HEK293 (cell line): Measurements from ENCODE around the gene TADA1.

Experiments used
- CTCF ChIA-PET: fragments of 350-600 bp; formaldehyde crosslinking; extraction: SDS; loops from one replicate; lab custom pipeline; 2021; ENCODE audit warnings: antibody characterized with exemption; lab: Yijun Ruan, JAX
- POLR2A ChIA-PET: fragments of 300-600 bp; formaldehyde crosslinking; extraction: SDS; loops from one replicate; lab custom pipeline; 2020; ENCODE audit warnings: antibody characterized with exemption, inconsistent platforms; lab: Yijun Ruan, JAX
- H3K27ac ChIP-seq: fragments of 200-500 bp; sonication (Bioruptor generic); 2 replicates; pipeline ENCODE4 v1.5.1; 2014; ENCODE audit warnings: low read depth, low read length, control low read depth, inconsistent platforms; ENCODE audit errors: extremely low read depth
- H3K36me3 ChIP-seq, 2 experiments: fragments of 200-500 bp in 1 of 2; sonication (Bioruptor generic) in 1 of 2; 1 replicate in 1 of 2; 2 replicates in 1 of 2; pipeline ENCODE4 v1.5.1; 2014 to 2017; ENCODE audit warnings: inconsistent platforms in 2 of 2, low read length in 2 of 2; ENCODE audit not compliant: control insufficient read depth in 2 of 2, insufficient read depth in 1 of 2
- H3K4me1 ChIP-seq: fragments of 200-500 bp; sonication (Bioruptor generic); 2 replicates; pipeline ENCODE4 v1.5.1; 2014; ENCODE audit warnings: mild to moderate bottlenecking, low read length, inconsistent platforms; ENCODE audit not compliant: control insufficient read depth, insufficient read depth
- H3K4me3 ChIP-seq: 2 replicates; pipeline ENCODE4 v1.5.1; 2011; ENCODE audit warnings: low read depth, mild to moderate bottlenecking, control low read depth, low read length, moderate library complexity
- H3K9me3 ChIP-seq: fragments of 200-500 bp; sonication (Bioruptor generic); 2 replicates; pipeline ENCODE4 v1.5.1; 2014; ENCODE audit warnings: low read depth, low read length, inconsistent platforms; ENCODE audit not compliant: control insufficient read depth, insufficient read depth
- BCL6B ChIP-seq: fragments of 450-650 bp; formaldehyde crosslinking; IDR thresholded peaks from 2 replicates; pipeline ENCODE4 v1.5.1; 2017; ENCODE audit warnings: missing biosample characterization, missing genetic modification characterization
- GLI2 ChIP-seq: fragments of 450-650 bp; formaldehyde crosslinking; IDR thresholded peaks from 2 replicates; pipeline ENCODE4; 2017; ENCODE audit warnings: missing biosample characterization, missing genetic modification characterization, low read depth, borderline replicate concordance
- KLF10 ChIP-seq: fragments of 450-650 bp; IDR thresholded peaks from 2 replicates; pipeline ENCODE4 v1.5.1; 2018; ENCODE audit warnings: missing biosample characterization, mild to moderate bottlenecking, missing genetic modification characterization
- OSR2 ChIP-seq: fragments of 450-650 bp; formaldehyde crosslinking; IDR thresholded peaks from 2 replicates; pipeline ENCODE4 v1.5.1; 2016; ENCODE audit warnings: missing biosample characterization, missing genetic modification characterization
- PRDM2 ChIP-seq: fragments of 450-650 bp; formaldehyde crosslinking; IDR thresholded peaks from 2 replicates; pipeline ENCODE4 v1.5.1; 2016; ENCODE audit warnings: missing biosample characterization, missing genetic modification characterization, borderline replicate concordance
- REPIN1 ChIP-seq: fragments of 450-650 bp; formaldehyde crosslinking; IDR thresholded peaks from 2 replicates; pipeline ENCODE4 v1.5.1; 2017; ENCODE audit warnings: missing biosample characterization, missing genetic modification characterization, low read depth
- SCRT2 ChIP-seq: fragments of 450-650 bp; formaldehyde crosslinking; IDR thresholded peaks from 2 replicates; pipeline ENCODE4 v1.5.1; 2016; ENCODE audit warnings: missing biosample characterization, missing genetic modification characterization
- SP2 ChIP-seq: fragments of 450-650 bp; formaldehyde crosslinking; IDR thresholded peaks from 2 replicates; pipeline ENCODE4 v1.5.1; 2016; ENCODE audit warnings: missing biosample characterization, missing genetic modification characterization
- ZBTB17 ChIP-seq: fragments of 450-650 bp; formaldehyde crosslinking; IDR thresholded peaks from 2 replicates; pipeline ENCODE4 v1.5.1; 2016; ENCODE audit warnings: missing biosample characterization, missing genetic modification characterization
- ZNF10 ChIP-seq: fragments of 450-650 bp; formaldehyde crosslinking; IDR thresholded peaks from 2 replicates; pipeline ENCODE4 v1.5.1; 2017; ENCODE audit warnings: missing biosample characterization, missing genetic modification characterization
- ZNF174 ChIP-seq: fragments of 450-650 bp; formaldehyde crosslinking; IDR thresholded peaks from 2 replicates; pipeline ENCODE4 v1.5.0; 2017; ENCODE audit warnings: missing biosample characterization, mild to moderate bottlenecking, missing genetic modification characterization
- ZNF19 ChIP-seq: fragments of 450-650 bp; formaldehyde crosslinking; IDR thresholded peaks from 2 replicates; pipeline ENCODE4; 2016; ENCODE audit warnings: missing biosample characterization, missing genetic modification characterization, low read depth
- ZNF211 ChIP-seq: fragments of 450-650 bp; formaldehyde crosslinking; IDR thresholded peaks from 2 replicates; pipeline ENCODE4 v1.5.1; 2016; ENCODE audit warnings: low read depth, missing biosample characterization, missing genetic modification characterization
- ZNF292 ChIP-seq: fragments of 450-650 bp; formaldehyde crosslinking; IDR thresholded peaks from 2 replicates; pipeline ENCODE4 v1.5.1; 2016; ENCODE audit warnings: low read depth, missing biosample characterization, missing genetic modification characterization, borderline replicate concordance
- ZNF302 ChIP-seq: fragments of 450-650 bp; formaldehyde crosslinking; IDR thresholded peaks from 2 replicates; pipeline ENCODE4 v1.5.1; 2016; ENCODE audit warnings: missing biosample characterization, missing genetic modification characterization, low read depth
- ZNF391 ChIP-seq: fragments of 450-650 bp; formaldehyde crosslinking; IDR thresholded peaks from 2 replicates; pipeline ENCODE4 v1.5.1; 2016; ENCODE audit warnings: low read depth, missing biosample characterization, missing genetic modification characterization, borderline replicate concordance
- ZNF394 ChIP-seq: fragments of 450-650 bp; formaldehyde crosslinking; IDR thresholded peaks from 2 replicates; pipeline ENCODE4 v1.5.1; 2016; ENCODE audit warnings: missing biosample characterization, missing genetic modification characterization, mild to moderate bottlenecking, moderate library complexity, borderline replicate concordance
- ZNF513 ChIP-seq: fragments of 450-650 bp; IDR thresholded peaks from 2 replicates; pipeline ENCODE4 v1.5.1; 2018; ENCODE audit warnings: missing biosample characterization, missing genetic modification characterization
- ZNF624 ChIP-seq: fragments of 450-650 bp; formaldehyde crosslinking; IDR thresholded peaks from 2 replicates; pipeline ENCODE4 v1.5.1; 2017; ENCODE audit warnings: missing biosample characterization, missing genetic modification characterization
- ZNF658 ChIP-seq: fragments of 450-650 bp; formaldehyde crosslinking; IDR thresholded peaks from 2 replicates; pipeline ENCODE4; 2016; ENCODE audit warnings: missing biosample characterization, missing genetic modification characterization
- ZNF701 ChIP-seq: fragments of 450-650 bp; formaldehyde crosslinking; IDR thresholded peaks from 2 replicates; pipeline ENCODE4 v1.5.1; 2016; ENCODE audit warnings: missing biosample characterization, missing genetic modification characterization

The TADA1 gene

DNA sequence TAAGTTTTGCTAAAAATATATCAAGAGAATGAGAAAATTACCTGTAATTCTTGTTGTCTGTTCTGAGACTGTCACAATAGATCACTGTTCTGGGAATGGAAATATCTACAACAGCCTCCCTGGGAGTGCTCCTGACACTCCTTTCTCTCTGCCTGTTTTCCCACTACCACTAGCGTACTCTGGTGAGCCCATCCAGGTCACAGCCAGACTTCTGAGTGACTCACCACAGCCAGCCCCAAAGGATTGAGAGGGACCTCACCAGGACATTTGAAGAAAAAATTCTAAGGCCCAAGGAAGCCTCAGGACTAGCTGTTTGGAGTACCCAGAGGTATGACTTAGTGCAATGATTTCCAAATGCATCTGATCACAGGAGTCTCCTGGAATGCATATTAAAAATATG lies 39.0 kb upstream of the TADA1 start:
- ChIA-PET POLR2A (no interaction called here), CTCF (interaction anchor here (18.5 kb wide), 1 partner anchor 142 kb away, joined by 702 read pairs; no protein-coding TSS in a partner anchor)
- H3K9me3 ChIP-seq = no peaks in the 10 kb centered on the region
- no peaks in the 10 kb centered on the region for H3K4me1 ChIP-seq
- no peaks in the 10 kb centered on the region for H3K36me3 ChIP-seq
- H3K27ac ChIP-seq = no peak overlapping the region
- H3K4me3 ChIP-seq = no peak overlapping the region
- TF ChIP-seq REPIN1 (tag by site-specific recombination) = no peak
- TF ChIP-seq SP2 (tag by site-specific recombination) = no peak
- no peak for TF ChIP-seq OSR2 (tag by site-specific recombination)
- no peak for TF ChIP-seq ZNF394 (tag by site-specific recombination)
- TF ChIP-seq ZNF211 (tag by site-specific recombination) = no peak
- TF ChIP-seq ZNF513 (tag by site-specific recombination) = no peak
- no peak for TF ChIP-seq ZNF701
- no peak for TF ChIP-seq GLI2 (tag by site-specific recombination)
- no peak for TF ChIP-seq ZNF19 (tag by site-specific recombination)
- no peak for TF ChIP-seq ZNF174
- no peak for TF ChIP-seq ZNF624 (tag by site-specific recombination)
- TF ChIP-seq ZNF292 (tag by site-specific recombination) = no peak
- no peak for TF ChIP-seq SCRT2 (tag by site-specific recombination)
- TF ChIP-seq ZNF391 (tag by site-specific recombination) = no peak
- TF ChIP-seq ZNF10 (tag by site-specific recombination) = no peak
- no peak for TF ChIP-seq BCL6B (tag by site-specific recombination)
- TF ChIP-seq KLF10 = no peak
- no peak for TF ChIP-seq ZNF658 (tag by site-specific recombination)
- TF ChIP-seq ZBTB17 (tag by site-specific recombination) = no peak
- no peak for TF ChIP-seq ZNF302 (tag by site-specific recombination)

GRCh38 chr1:166914111-166914510 lies 38.0 kb upstream of the TADA1 start:
- no peak overlapping the region for H3K27ac ChIP-seq
- CTCF ChIA-PET = interaction anchor here (0.6 to 18.5 kb wide), 2 partner anchors 143 to 500 kb away, joined by 3 to 702 read pairs; no protein-coding TSS in a partner anchor
- POLR2A ChIA-PET = no interaction called here
- H3K4me1 ChIP-seq = no peaks in the 10 kb centered on the region
- H3K9me3 ChIP-seq = no peaks in the 10 kb centered on the region
- no peaks in the 10 kb centered on the region for H3K36me3 ChIP-seq
- H3K4me3 ChIP-seq = no peak overlapping the region
- no peak for TF ChIP-seq PRDM2
